PC-3 (cell line): Measurements from ENCODE around the gene SVBP.

Experiments used
- CTCF ChIP-seq: fragments of 300-600 bp; sonication (generic); conservative IDR thresholded peaks from 2 replicates; pipeline ENCODE4 v1.5.1; 2017; ENCODE audit warnings: antibody characterized with exemption, low read depth, mild to moderate bottlenecking, low read length
- EZH2 ChIP-seq: fragments of 300-600 bp; sonication (generic); IDR thresholded peaks from one replicate; pipeline ENCODE4 v1.6.1; 2017; ENCODE audit warnings: antibody characterized with exemption, mild to moderate bottlenecking, low read length; ENCODE audit not compliant: unreplicated experiment
- EZH2phosphoT487 ChIP-seq: fragments of 300-600 bp; sonication (generic); IDR thresholded peaks from 2 replicates; pipeline ENCODE4 v1.6.1; 2018; ENCODE audit warnings: mild to moderate bottlenecking, antibody characterized with exemption, low read length, borderline replicate concordance

GRCh38 chr1:42806593-42806992 lies 10.6 kb downstream of the SVBP start:
- TF ChIP-seq EZH2 (no peak), CTCF (no peak), EZH2phosphoT487 (no peak)
